A549 (cell line): ENCODE results near the gene C4orf46. TPM values are rescaled to one million over a fixed set of nuclear protein-coding genes. Genes with fewer than 3 reads are reported as not detected.

Experiments used
- ATAC-seq, 2 experiments: fragments of 200-7000 bp in 1 of 2; fragments of >200 bp in 1 of 2; cut with Nextera tagmentation in 1 of 2; cut with Tn5 transposase in 1 of 2; 3 replicates each; pipeline versions ENCODE4 v1.8.0 to v1.9.1; 2018 to 2020; ENCODE audit warnings: mild to moderate bottlenecking in 1 of 2, moderate library complexity in 1 of 2
- CTCF ChIA-PET: fragments of 300-600 bp; sonication (Branson Sonifier 250); formaldehyde crosslinking; extraction: SDS; loops from one replicate; lab custom pipeline; 2021; ENCODE audit warnings: antibody characterized with exemption, inconsistent platforms; lab: Yijun Ruan, JAX
- POLR2A ChIA-PET: fragments of 350-600 bp; formaldehyde crosslinking; extraction: SDS; loops from one replicate; lab custom pipeline; 2021; ENCODE audit warnings: antibody characterized with exemption, inconsistent platforms; lab: Yijun Ruan, JAX
- DNase-seq, 2 experiments: peaks; one replicate each; pipeline versions ENCODE4 v3.0.0 to v3.0.0-alpha.2; 2011 to 2016; ENCODE audit warnings: low read depth in 1 of 2, low spot score in 1 of 2
- FAIRE-seq: peaks from 2 replicates; lab custom pipeline; 2011; peaks lifted over from hg19 to GRCh38; lab: Jason Lieb, UNC
- H3K27ac ChIP-seq, 2 experiments: fragments of >200 bp; sonication (Bioruptor Twin); formaldehyde crosslinking; 3 replicates each; pipeline ENCODE4 v1.5.1; 2016 to 2017
- H3K4me1 ChIP-seq: fragments of >200 bp; sonication (Bioruptor Twin); formaldehyde crosslinking; 3 replicates; pipeline ENCODE4 v1.6.1; 2016
- H3K4me2 ChIP-seq: fragments of >200 bp; sonication (Bioruptor Twin); formaldehyde crosslinking; 3 replicates; pipeline ENCODE4 v1.6.1; 2016
- H3K4me3 ChIP-seq: fragments of >200 bp; sonication (Bioruptor Twin); formaldehyde crosslinking; 3 replicates; pipeline ENCODE4 v1.5.1; 2016
- H3K9me3 ChIP-seq: fragments of >200 bp; sonication (Bioruptor Twin); formaldehyde crosslinking; 3 replicates; pipeline ENCODE4 v1.6.1; 2016
- ATOH8 ChIP-seq: fragments of 250-450 bp; sonication (Bioruptor Pico); IDR thresholded peaks from 2 replicates; pipeline ENCODE4 v1.5.0; 2020; ENCODE audit warnings: low read depth, mild to moderate bottlenecking, moderate library complexity
- CEBPB ChIP-seq, 2 experiments: fragments of >200 bp in 1 of 2; sonication (Bioruptor Twin) in 1 of 2; formaldehyde crosslinking in 1 of 2; IDR thresholded peaks; 2 replicates each; pipeline ENCODE4 v1.6.1; 2012 to 2016
- EHF ChIP-seq: fragments of 250-450 bp; sonication (Bioruptor Pico); IDR thresholded peaks from 2 replicates; pipeline ENCODE4 v1.5.0; 2020; ENCODE audit warnings: mild to moderate bottlenecking
- EHMT2 ChIP-seq: fragments of 200-600 bp; sonication (generic); IDR thresholded peaks from 2 replicates; pipeline ENCODE4 v1.6.1; 2016; ENCODE audit warnings: antibody characterized with exemption, low read depth, mild to moderate bottlenecking, moderate library complexity
- FOXS1 ChIP-seq: fragments of 250-450 bp; sonication (Bioruptor Pico); IDR thresholded peaks from 2 replicates; pipeline ENCODE4 v1.5.0; 2020; ENCODE audit warnings: mild to moderate bottlenecking, moderate library complexity
- GATA3 ChIP-seq: IDR thresholded peaks from 2 replicates; pipeline ENCODE4 v1.6.1; 2012; ENCODE audit warnings: borderline replicate concordance
- JUNB ChIP-seq: fragments of >200 bp; sonication (Bioruptor Twin); formaldehyde crosslinking; IDR thresholded peaks from 2 replicates; pipeline ENCODE4 v1.6.1; 2016
- NPAS2 ChIP-seq: fragments of 250-450 bp; sonication (Bioruptor Pico); IDR thresholded peaks from 2 replicates; pipeline ENCODE4 v1.8.0; 2022; ENCODE audit warnings: mild to moderate bottlenecking, moderate library complexity, borderline replicate concordance
- PHF8 ChIP-seq: fragments of 200-600 bp; sonication (generic); IDR thresholded peaks from 2 replicates; pipeline ENCODE4 v1.6.1; 2016; ENCODE audit warnings: low read depth, mild to moderate bottlenecking, antibody characterized with exemption, moderate library complexity, borderline replicate concordance
- RAD21 ChIP-seq, 2 experiments: fragments of >200 bp in 1 of 2; sonication (Bioruptor Twin) in 1 of 2; formaldehyde crosslinking in 1 of 2; IDR thresholded peaks in 1 of 2; conservative IDR thresholded peaks in 1 of 2; 2 replicates in 1 of 2; 3 replicates in 1 of 2; pipeline ENCODE4 v1.6.1; 2012 to 2018; ENCODE audit warnings: inconsistent platforms in 1 of 2
- RARB ChIP-seq: fragments of 250-450 bp; sonication (Bioruptor Pico); IDR thresholded peaks from 2 replicates; pipeline ENCODE4 v1.8.0; 2021; ENCODE audit warnings: mild to moderate bottlenecking, moderate library complexity
- REST ChIP-seq: fragments of 200-600 bp; sonication (generic); IDR thresholded peaks from 2 replicates; pipeline ENCODE4 v1.6.1; 2016; ENCODE audit warnings: antibody characterized with exemption, mild to moderate bottlenecking, moderate library complexity
- SMC3 ChIP-seq: fragments of >200 bp; sonication (Bioruptor Twin); formaldehyde crosslinking; IDR thresholded peaks from 3 replicates; pipeline ENCODE4 v1.6.1; 2018; ENCODE audit warnings: inconsistent platforms
- USF2 ChIP-seq: fragments of 450-650 bp; IDR thresholded peaks from 2 replicates; pipeline ENCODE4 v1.6.1; 2014; ENCODE audit warnings: antibody characterized with exemption
- WGBS: methylation state at CpG from one replicate; pipeline ENCODE4 v1.1.6; 2017; ENCODE audit errors: missing lambda C conversion rate; 5-methylcytosine and 5-hydroxymethylcytosine counted together
- polyA minus RNA-seq: library from RNA; depleted of rRNA, polyadenylated mRNA; stranded (reverse); fragments of >200 nt; gene quantifications from 2 replicates; pipeline ENCODE4 v1.2.3, GENCODE V29; 2011; rRNA and poly(A)+ RNA removed
- polyA plus RNA-seq, 4 experiments: library from polyadenylated mRNA; depleted of rRNA in 3 of 4; stranded (reverse); fragments of >200 nt; fragmentation: RNase III in 1 of 4; extraction: RNeasy Plus Mini Kit Qiagen cat#74134 plus additional on column Dnase treatment in 1 of 4; gene quantifications; 2 replicates in 3 of 4; 3 replicates in 1 of 4; pipeline ENCODE4 v1.2.3, GENCODE V29; 2011 to 2017

C4orf46 gene
- polyA plus RNA-seq (2011; rRNA removed), result 23.7 and 29.0 TPM in 2 replicates
- polyA plus RNA-seq (2012; cell fraction: cytosol; rRNA removed), result 6.7 and 8.8 TPM in 2 replicates
- polyA plus RNA-seq (2012; cell fraction: nucleus; rRNA removed), result 2.2 and 3.3 TPM in 2 replicates
- polyA plus RNA-seq (2017; fragmentation: RNase III; extraction: RNeasy Plus Mini Kit Qiagen cat#74134 plus additional on column Dnase treatment), result 10.7 to 11.2 TPM (median 10.9 TPM) in 3 replicates
- polyA minus RNA-seq, result 4.2 and 4.3 TPM in 2 replicates

GRCh38 chr4:158671665-158671914 lies at the start of gene C4orf46:
TSS of gene C4orf46 (minus strand) at chr4:158671887. CDS start at chr4:158671801, 86 bp downstream.
- Histone ChIP-seq H3K4me3 (peak within 1 kb of the TSS; percentile 85), H3K27ac (peak within 1 kb of the TSS; percentile 74 to 88), H3K4me2 (peak within 1 kb of the TSS; percentile 94), H3K9me3 (no peaks in the 10 kb centered on the region), H3K4me1 (peaks cover 12% of the 10 kb centered on the region; the same call in 2 of the 3 replicates)
- ATAC-seq (peak in 1 of 2 experiments; percentile 55; a peak in 3 of 6 replicates), DNase-seq (no peak), FAIRE-seq (no peak)
- TF ChIP-seq PHF8, result peak; percentile 56
- TF ChIP-seq SMC3, result no peak
- TF ChIP-seq REST, result 0 out of 2 replicates have a peak, but pooled peaks have one; percentile 17
- POLR2A ChIA-PET, result no interaction called here
- CTCF ChIA-PET, result interaction anchor here (1.3 to 1.6 kb wide), 2 partner anchors 9 to 10 kb away, joined by 3 to 4 read pairs; no protein-coding TSS in a partner anchor
- WGBS, result no CpG with 5 or more reads among the region's 20 CpGs

- WGBS, result 44% methylated on average over 3 of the region's 3 CpGs
- H3K9me3 ChIP-seq, result no peaks in the 10 kb centered on the region
- DNase-seq, result no peak
- POLR2A ChIA-PET, result no interaction called here
- CTCF ChIA-PET, result interaction anchor here (0.7 kb wide), 2 partner anchors 43 to 139 kb away, joined by 3 to 5 read pairs; partner anchors contain the start of gene ETFDH
- no peak for ATAC-seq
- TF ChIP-seq JUNB, result no peak
- no peak for TF ChIP-seq RAD21 (conservative IDR thresholded peaks at IDR 0.05 in 1 of 2, IDR thresholded peaks at IDR 0.05 in 1 of 2)
- TF ChIP-seq REST, result no peak
- TF ChIP-seq NPAS2 (CRISPR knock-in tag), result no peak
- TF ChIP-seq FOXS1, result no peak
- no peak for TF ChIP-seq EHMT2
- TF ChIP-seq ATOH8 (CRISPR knock-in tag), result no peak
- no peak for TF ChIP-seq EHF (CRISPR knock-in tag)
- TF ChIP-seq GATA3, result no peak
- no peak for TF ChIP-seq RARB
- TF ChIP-seq USF2, result no peak
- no peak for TF ChIP-seq CEBPB (IDR thresholded peaks at IDR 0.05)
- H3K4me1 ChIP-seq, result no peaks in the 10 kb centered on the region
- FAIRE-seq, result no peak
- no peak overlapping the region for H3K27ac ChIP-seq
- H3K4me3 ChIP-seq, result no peak overlapping the region
- no peak overlapping the region for H3K4me2 ChIP-seq
Observed at GRCh38 chr4:158715802-158716201, 44.1 kb upstream of the C4orf46 start.
